Osteoblast (primary cell): ENCODE measurements around the gene MYH10. TPM values are rescaled to one million over a fixed set of nuclear protein-coding genes. Genes with fewer than 3 reads are reported as not detected.

Experiments used
- DNase-seq: peaks from one replicate; pipeline ENCODE4 v3.0.0; 2011; ENCODE audit warnings: low spot score, mixed read lengths; ENCODE audit not compliant: insufficient read length; ENCODE audit errors: missing footprints
- H2AFZ ChIP-seq: 2 replicates; pipeline ENCODE4 v1.6.0; 2011; ENCODE audit warnings: mild to moderate bottlenecking, low read length
- H3K27ac ChIP-seq: 2 replicates; pipeline ENCODE4 v1.5.1; 2011; ENCODE audit warnings: mild to moderate bottlenecking, low read depth, low read length, moderate library complexity
- H3K27me3 ChIP-seq: 2 replicates; pipeline ENCODE4 v1.6.0; 2012; ENCODE audit warnings: mild to moderate bottlenecking, control low read depth, inconsistent platforms, low read length, moderate library complexity; ENCODE audit not compliant: insufficient read depth
- H3K36me3 ChIP-seq: 2 replicates; pipeline ENCODE4 v1.5.1; 2011; ENCODE audit warnings: mild to moderate bottlenecking, low read length, control low read depth, moderate library complexity; ENCODE audit not compliant: insufficient read depth
- H3K4me1 ChIP-seq: 2 replicates; pipeline ENCODE4 v1.5.1; 2011; ENCODE audit warnings: mild to moderate bottlenecking, low read length, control low read depth, moderate library complexity; ENCODE audit not compliant: insufficient read depth
- H3K4me2 ChIP-seq: 2 replicates; pipeline ENCODE4 v1.6.0; 2011; ENCODE audit warnings: mild to moderate bottlenecking, low read length; ENCODE audit not compliant: insufficient read depth
- H3K4me3 ChIP-seq: fragments of 200-600 bp; sonication (generic); 3 replicates; pipeline ENCODE4 v1.5.1; 2012; ENCODE audit warnings: mild to moderate bottlenecking, low read length, inconsistent platforms; ENCODE audit not compliant: insufficient read depth
- H3K79me2 ChIP-seq: 2 replicates; pipeline ENCODE4 v1.6.0; 2012; ENCODE audit warnings: mild to moderate bottlenecking, low read length, control low read depth, inconsistent platforms; ENCODE audit not compliant: insufficient read depth
- H3K9me3 ChIP-seq: 2 replicates; pipeline ENCODE4 v1.5.1; 2011; ENCODE audit warnings: low read depth, low read length, control low read depth
- H4K20me1 ChIP-seq: 2 replicates; pipeline ENCODE4 v1.6.0; 2012; ENCODE audit warnings: mild to moderate bottlenecking, low read length, control low read depth; ENCODE audit not compliant: insufficient read depth
- total RNA-seq: library from RNA; depleted of rRNA; stranded (reverse); fragments of >200 nt; gene quantifications from 2 replicates; pipeline ENCODE4 v1.2.3, GENCODE V29; 2012
- TF ChIP-seq, protein P1 (sequence below): IDR thresholded peaks from 2 replicates; pipeline ENCODE4 v1.5.1; 2011; ENCODE audit warnings: mild to moderate bottlenecking, low read depth, low read length, moderate library complexity; ENCODE audit errors: extremely low read depth

MYH10 gene
- total RNA-seq, 1 donor = 40.9 TPM

DNA sequence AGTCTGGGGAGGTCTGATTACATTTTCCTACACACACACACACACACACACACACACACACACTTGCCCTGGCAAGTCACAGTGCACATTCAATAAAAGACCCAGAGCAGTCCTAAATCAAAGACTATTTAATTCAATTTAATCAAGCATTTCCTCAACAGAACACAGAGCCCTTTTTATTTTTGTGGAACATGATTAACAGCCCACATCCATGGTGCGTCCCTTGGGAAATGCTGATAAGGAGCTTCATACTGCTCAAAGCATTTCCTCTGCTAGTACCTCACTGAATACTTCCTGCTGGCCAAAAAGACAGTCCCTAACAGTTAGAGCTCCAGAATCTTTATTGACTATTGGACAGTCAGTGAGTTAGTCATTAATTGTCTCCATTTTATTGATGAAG is 43.1 kb upstream of the MYH10 start:
- H3K79me2 ChIP-seq = no peaks in the 10 kb centered on the region
- H4K20me1 ChIP-seq = no peaks in the 10 kb centered on the region
- peak; percentile 94 for DNase-seq
- H3K9me3 ChIP-seq = no peaks in the 10 kb centered on the region
- H2AFZ ChIP-seq = no peak overlapping the region
- H3K4me1 ChIP-seq = peaks cover 24% of the 10 kb centered on the region
- peak overlapping the region; percentile 63 for H3K4me2 ChIP-seq
- no peaks in the 10 kb centered on the region for H3K36me3 ChIP-seq
- peaks cover 7% of the 10 kb centered on the region for H3K27me3 ChIP-seq
- peak overlapping the region; percentile 38 for H3K27ac ChIP-seq
- H3K4me3 ChIP-seq = no peak overlapping the region
- TF ChIP-seq, protein P1, sequence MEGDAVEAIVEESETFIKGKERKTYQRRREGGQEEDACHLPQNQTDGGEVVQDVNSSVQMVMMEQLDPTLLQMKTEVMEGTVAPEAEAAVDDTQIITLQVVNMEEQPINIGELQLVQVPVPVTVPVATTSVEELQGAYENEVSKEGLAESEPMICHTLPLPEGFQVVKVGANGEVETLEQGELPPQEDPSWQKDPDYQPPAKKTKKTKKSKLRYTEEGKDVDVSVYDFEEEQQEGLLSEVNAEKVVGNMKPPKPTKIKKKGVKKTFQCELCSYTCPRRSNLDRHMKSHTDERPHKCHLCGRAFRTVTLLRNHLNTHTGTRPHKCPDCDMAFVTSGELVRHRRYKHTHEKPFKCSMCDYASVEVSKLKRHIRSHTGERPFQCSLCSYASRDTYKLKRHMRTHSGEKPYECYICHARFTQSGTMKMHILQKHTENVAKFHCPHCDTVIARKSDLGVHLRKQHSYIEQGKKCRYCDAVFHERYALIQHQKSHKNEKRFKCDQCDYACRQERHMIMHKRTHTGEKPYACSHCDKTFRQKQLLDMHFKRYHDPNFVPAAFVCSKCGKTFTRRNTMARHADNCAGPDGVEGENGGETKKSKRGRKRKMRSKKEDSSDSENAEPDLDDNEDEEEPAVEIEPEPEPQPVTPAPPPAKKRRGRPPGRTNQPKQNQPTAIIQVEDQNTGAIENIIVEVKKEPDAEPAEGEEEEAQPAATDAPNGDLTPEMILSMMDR = no peak

DNA sequence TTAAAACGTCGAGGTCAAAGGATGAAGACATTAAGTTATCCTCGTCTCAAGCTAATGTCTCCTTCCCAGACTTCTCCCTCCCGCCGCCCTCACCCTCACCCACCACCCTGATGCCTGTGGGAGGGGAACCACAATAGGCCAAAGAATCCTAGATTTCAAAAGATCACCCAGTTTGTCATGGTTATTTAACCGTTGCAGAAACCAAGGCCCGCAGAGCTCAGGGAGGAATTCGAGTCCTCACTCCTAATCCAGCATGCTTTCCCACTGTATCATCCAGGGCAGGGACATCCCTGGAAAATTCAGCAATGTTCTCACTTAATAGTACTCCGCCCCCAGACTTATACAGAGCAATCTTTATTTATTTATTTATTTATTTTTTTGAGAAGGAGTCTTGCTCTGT is 41.8 kb upstream of the MYH10 start:
- TF ChIP-seq, protein P1 = no peak
- no peak for DNase-seq
- H3K4me1 ChIP-seq = peaks cover 24% of the 10 kb centered on the region
- H3K36me3 ChIP-seq = no peaks in the 10 kb centered on the region
- no peak overlapping the region for H3K27ac ChIP-seq
- no peaks in the 10 kb centered on the region for H4K20me1 ChIP-seq
- H3K79me2 ChIP-seq = no peaks in the 10 kb centered on the region
- no peak overlapping the region for H3K4me3 ChIP-seq
- H3K9me3 ChIP-seq = no peaks in the 10 kb centered on the region
- no peak overlapping the region for H2AFZ ChIP-seq
- peaks cover 7% of the 10 kb centered on the region for H3K27me3 ChIP-seq
- no peak overlapping the region for H3K4me2 ChIP-seq

DNA sequence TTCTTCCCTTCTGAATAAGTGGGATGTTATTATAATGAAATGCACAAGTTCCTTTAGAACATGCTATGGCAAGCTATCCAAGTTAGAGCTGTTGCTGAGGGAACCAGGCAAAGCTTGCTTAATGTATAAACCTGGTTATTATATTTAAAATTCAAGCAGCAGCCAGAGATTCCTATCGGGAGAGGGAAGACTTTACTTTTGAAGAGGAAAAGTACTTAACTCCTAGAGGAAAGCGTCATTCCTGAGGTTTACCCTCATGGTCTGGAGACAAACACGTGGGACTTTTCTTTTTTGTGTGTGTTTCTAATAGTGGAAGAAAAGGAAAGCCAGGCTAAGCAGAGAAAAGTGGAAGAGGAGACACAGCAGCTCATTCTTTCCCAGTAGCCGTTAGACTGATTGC is 39.9 kb upstream of the MYH10 start:
- no peaks in the 10 kb centered on the region for H4K20me1 ChIP-seq
- H3K27me3 ChIP-seq = peaks cover 2% of the 10 kb centered on the region
- H3K4me2 ChIP-seq = peak overlapping the region; percentile 24
- DNase-seq = no peak
- TF ChIP-seq, protein P1 = no peak
- peak overlapping the region; percentile 56 for H2AFZ ChIP-seq
- no peaks in the 10 kb centered on the region for H3K36me3 ChIP-seq
- H3K27ac ChIP-seq = no peak overlapping the region
- peaks cover 24% of the 10 kb centered on the region for H3K4me1 ChIP-seq
- H3K9me3 ChIP-seq = no peaks in the 10 kb centered on the region
- no peaks in the 10 kb centered on the region for H3K79me2 ChIP-seq
- H3K4me3 ChIP-seq = no peak overlapping the region

DNA sequence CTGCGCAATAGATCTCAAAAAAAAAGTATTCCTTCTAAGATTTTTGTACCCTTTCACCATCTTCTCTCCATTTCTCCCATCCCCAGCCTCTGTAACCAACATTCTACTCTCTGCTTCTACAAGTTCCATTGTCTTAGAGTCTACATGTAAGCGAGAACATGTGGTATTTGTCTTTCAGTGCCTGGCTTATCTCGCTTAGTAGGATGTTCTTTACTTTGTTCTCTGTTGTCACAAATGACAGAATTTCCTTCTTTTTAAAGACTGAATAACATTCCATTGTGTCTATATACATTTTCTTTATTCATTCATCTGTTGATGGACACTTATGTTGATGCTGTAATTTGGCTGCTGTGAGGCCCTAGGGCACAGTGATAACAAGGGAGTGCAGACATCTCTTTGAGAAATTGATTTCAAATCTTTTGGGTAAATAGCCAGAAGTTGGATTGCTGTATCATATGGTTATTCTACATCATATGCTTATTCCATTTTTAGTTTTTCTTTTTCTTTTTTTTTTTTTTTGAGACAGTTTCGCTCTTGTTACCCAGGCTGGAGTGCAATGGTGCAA is 37.7 kb upstream of the MYH10 start:
- Histone ChIP-seq H3K36me3 (no peaks in the 10 kb centered on the region), H3K27ac (no peak overlapping the region), H3K4me2 (no peak overlapping the region), H3K9me3 (no peaks in the 10 kb centered on the region), H3K27me3 (peaks cover 3% of the 10 kb centered on the region), H3K4me1 (peaks cover 9% of the 10 kb centered on the region), H4K20me1 (no peaks in the 10 kb centered on the region), H3K79me2 (no peaks in the 10 kb centered on the region), H2AFZ (no peak overlapping the region), H3K4me3 (no peak overlapping the region)
- TF ChIP-seq, protein P1 = no peak
- no peak for DNase-seq
